Suprapubic skin (tissue), 4 donors: Measurements from ENCODE around the gene JADE2. TPM values are rescaled to one million over a fixed set of nuclear protein-coding genes. Genes with fewer than 3 reads are reported as not detected.

Experiments used
- DNase-seq, 2 donors: peaks; one replicate each; pipeline ENCODE4 v3.0.0-alpha.2; 2019; ENCODE audit warnings: low spot score in 2 of 2
- H3K27ac ChIP-seq: fragments of 200-600 bp; sonication (generic); one replicate; pipeline ENCODE4 v1.5.1; 2019
- H3K27me3 ChIP-seq: fragments of 200-600 bp; sonication (generic); one replicate; pipeline ENCODE4 v1.5.1; 2019
- H3K36me3 ChIP-seq: fragments of 200-600 bp; sonication (generic); one replicate; pipeline ENCODE4 v1.5.1; 2019
- H3K4me1 ChIP-seq: fragments of 200-600 bp; sonication (generic); one replicate; pipeline ENCODE4 v1.5.1; 2019
- H3K4me3 ChIP-seq: fragments of 200-600 bp; sonication (generic); one replicate; pipeline ENCODE4 v1.5.1; 2019; ENCODE audit warnings: mild to moderate bottlenecking
- H3K9me3 ChIP-seq: fragments of 200-600 bp; sonication (generic); one replicate; pipeline ENCODE4 v1.5.1; 2019
- EP300 ChIP-seq: sonication (generic); formaldehyde crosslinking; IDR thresholded peaks from one replicate; pipeline ENCODE4 v1.6.1; 2017; ENCODE audit warnings: antibody characterized with exemption
- POLR2A ChIP-seq, 2 donors: fragments of 450-650 bp; IDR thresholded peaks; one replicate each; pipeline ENCODE4 v1.6.1; 2017; ENCODE audit warnings: antibody characterized with exemption in 2 of 2, mild to moderate bottlenecking in 2 of 2, moderate library complexity in 2 of 2
- POLR2AphosphoS5 ChIP-seq, 3 donors: sonication (generic); formaldehyde crosslinking; IDR thresholded peaks; one replicate each; pipeline ENCODE4 v1.6.1; 2017; ENCODE audit warnings: antibody characterized with exemption in 3 of 3
- WGBS: methylation state at CpG from one replicate; pipeline ENCODE4 v1.1.5; 2018; 5-methylcytosine and 5-hydroxymethylcytosine counted together
- total RNA-seq, 4 donors: library from RNA; depleted of rRNA; stranded (reverse); fragments of >200 nt; gene quantifications; one replicate each; pipeline ENCODE4 v1.1.0, GENCODE V29; 2016
- TF ChIP-seq, protein P1 (sequence below), 2 donors: fragments of 200-600 bp in 1 of 2; fragments of 450-650 bp in 1 of 2; sonication (generic) in 1 of 2; IDR thresholded peaks; one replicate each; pipeline ENCODE4 v1.5.1; 2016 to 2019; ENCODE audit warnings: antibody characterized with exemption in 2 of 2, mild to moderate bottlenecking in 1 of 2, moderate library complexity in 1 of 2

Gene JADE2
- total RNA-seq, 4 donors from 2014 or later, result 31.4 to 62.1 (median 56.6) TPM

- Histone ChIP-seq H3K27ac (no peak overlapping the region), H3K36me3 (peaks cover 56% of the 10 kb centered on the region), H3K9me3 (no peaks in the 10 kb centered on the region), H3K27me3 (no peaks in the 10 kb centered on the region), H3K4me1 (peaks cover 31% of the 10 kb centered on the region), H3K4me3 (no peak overlapping the region)
- TF ChIP-seq POLR2A (IDR thresholded peaks at IDR 0.05), result no peak
- TF ChIP-seq, protein P1, sequence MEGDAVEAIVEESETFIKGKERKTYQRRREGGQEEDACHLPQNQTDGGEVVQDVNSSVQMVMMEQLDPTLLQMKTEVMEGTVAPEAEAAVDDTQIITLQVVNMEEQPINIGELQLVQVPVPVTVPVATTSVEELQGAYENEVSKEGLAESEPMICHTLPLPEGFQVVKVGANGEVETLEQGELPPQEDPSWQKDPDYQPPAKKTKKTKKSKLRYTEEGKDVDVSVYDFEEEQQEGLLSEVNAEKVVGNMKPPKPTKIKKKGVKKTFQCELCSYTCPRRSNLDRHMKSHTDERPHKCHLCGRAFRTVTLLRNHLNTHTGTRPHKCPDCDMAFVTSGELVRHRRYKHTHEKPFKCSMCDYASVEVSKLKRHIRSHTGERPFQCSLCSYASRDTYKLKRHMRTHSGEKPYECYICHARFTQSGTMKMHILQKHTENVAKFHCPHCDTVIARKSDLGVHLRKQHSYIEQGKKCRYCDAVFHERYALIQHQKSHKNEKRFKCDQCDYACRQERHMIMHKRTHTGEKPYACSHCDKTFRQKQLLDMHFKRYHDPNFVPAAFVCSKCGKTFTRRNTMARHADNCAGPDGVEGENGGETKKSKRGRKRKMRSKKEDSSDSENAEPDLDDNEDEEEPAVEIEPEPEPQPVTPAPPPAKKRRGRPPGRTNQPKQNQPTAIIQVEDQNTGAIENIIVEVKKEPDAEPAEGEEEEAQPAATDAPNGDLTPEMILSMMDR (IDR thresholded peaks at IDR 0.05), result no peak
- TF ChIP-seq EP300, result no peak
- TF ChIP-seq POLR2AphosphoS5 (IDR thresholded peaks at IDR 0.05), result no peak
- DNase-seq, result no peak
Measured at GRCh38 chr5:134556994-134557393, 31.5 kb downstream of the JADE2 start.

DNA sequence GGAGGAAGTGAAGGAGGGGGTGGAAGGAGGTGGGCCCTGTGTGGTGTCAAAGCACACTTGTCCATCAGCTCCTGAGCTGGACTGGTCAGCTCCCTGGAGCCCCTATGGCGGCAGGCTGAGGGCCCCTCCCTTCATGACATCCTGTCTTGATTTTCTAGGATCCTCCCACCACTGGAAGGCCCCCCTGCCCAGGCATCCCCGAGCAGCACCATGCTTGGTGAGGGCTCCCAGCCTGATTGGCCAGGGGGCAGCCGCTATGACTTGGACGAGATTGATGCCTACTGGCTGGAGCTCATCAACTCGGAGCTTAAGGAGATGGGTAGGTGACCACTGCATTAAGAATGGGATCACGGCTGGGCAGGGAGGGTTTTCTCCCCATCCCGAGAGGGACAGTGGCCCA lies 34.2 kb downstream of the JADE2 start:
- TF ChIP-seq POLR2A (IDR thresholded peaks at IDR 0.05), result no peak
- no peak for TF ChIP-seq POLR2AphosphoS5 (IDR thresholded peaks at IDR 0.05)
- no peak for TF ChIP-seq EP300
- TF ChIP-seq, protein P1 (IDR thresholded peaks at IDR 0.05), result no peak
- Histone ChIP-seq H3K27ac (no peak overlapping the region), H3K4me1 (peaks cover 15% of the 10 kb centered on the region), H3K4me3 (no peak overlapping the region), H3K36me3 (peaks cover 59% of the 10 kb centered on the region), H3K9me3 (no peaks in the 10 kb centered on the region), H3K27me3 (no peaks in the 10 kb centered on the region)
- DNase-seq, result no peak
- WGBS, result 88% methylated on average over 2 of the region's 7 CpGs

DNA sequence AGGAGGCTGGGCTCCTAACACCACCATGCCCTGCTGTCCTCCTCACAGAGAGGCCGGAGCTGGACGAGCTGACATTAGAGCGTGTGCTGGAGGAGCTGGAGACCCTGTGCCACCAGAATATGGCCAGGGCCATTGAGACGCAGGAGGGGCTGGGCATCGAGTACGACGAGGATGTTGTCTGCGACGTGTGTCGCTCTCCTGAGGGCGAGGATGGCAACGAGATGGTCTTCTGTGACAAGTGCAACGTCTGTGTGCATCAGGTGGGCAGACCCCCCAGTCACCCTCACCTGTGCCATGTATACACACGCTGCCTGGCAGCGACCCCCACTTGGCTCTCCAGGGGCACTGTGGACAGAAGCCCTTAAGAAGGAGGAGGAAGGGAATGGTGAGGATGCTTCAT lies 35.2 kb downstream of the JADE2 start:
- H3K4me3 ChIP-seq, result no peak overlapping the region
- DNase-seq, result no peak
- 89% methylated on average over 14 of the region's 15 CpGs for WGBS
- H3K4me1 ChIP-seq, result peaks cover 5% of the 10 kb centered on the region
- H3K27me3 ChIP-seq, result no peaks in the 10 kb centered on the region
- no peak overlapping the region for H3K27ac ChIP-seq
- H3K9me3 ChIP-seq, result no peaks in the 10 kb centered on the region
- TF ChIP-seq, protein P1 (IDR thresholded peaks at IDR 0.05), result no peak
- TF ChIP-seq POLR2AphosphoS5 (IDR thresholded peaks at IDR 0.05) (no peak), EP300 (no peak), POLR2A (IDR thresholded peaks at IDR 0.05) (no peak)
- H3K36me3 ChIP-seq, result peaks cover 66% of the 10 kb centered on the region

DNA sequence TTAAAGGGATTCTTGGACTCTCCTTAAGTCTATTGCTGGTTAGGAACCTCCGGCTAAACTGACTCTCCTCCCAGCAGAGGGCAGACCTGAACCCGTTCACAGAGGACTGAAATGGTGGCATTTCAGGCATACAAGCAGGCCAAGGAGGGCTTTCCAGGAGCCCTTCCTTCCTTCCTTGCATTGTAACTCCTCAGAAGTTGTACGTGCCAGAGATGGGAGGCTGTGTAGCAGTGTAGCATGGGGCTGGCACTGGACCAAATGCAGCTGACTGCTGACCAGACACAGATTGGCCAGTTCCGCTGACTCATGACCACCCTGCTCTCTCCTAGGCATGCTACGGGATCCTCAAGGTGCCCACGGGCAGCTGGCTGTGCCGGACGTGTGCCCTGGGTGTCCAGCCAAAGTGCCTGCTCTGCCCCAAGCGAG lies 36.4 kb downstream of the JADE2 start:
- Histone ChIP-seq H3K4me3 (no peak overlapping the region), H3K27me3 (no peaks in the 10 kb centered on the region), H3K4me1 (no peaks in the 10 kb centered on the region), H3K9me3 (no peaks in the 10 kb centered on the region), H3K36me3 (peaks cover 74% of the 10 kb centered on the region), H3K27ac (no peak overlapping the region)
- no peak for DNase-seq
- TF ChIP-seq POLR2AphosphoS5 (IDR thresholded peaks at IDR 0.05), result no peak
- no peak for TF ChIP-seq POLR2A (IDR thresholded peaks at IDR 0.05)
- TF ChIP-seq, protein P1 (IDR thresholded peaks at IDR 0.05), result peak in 1 of 2 donors; percentile 18
- WGBS, result 67% methylated on average over 8 of the region's 9 CpGs

DNA sequence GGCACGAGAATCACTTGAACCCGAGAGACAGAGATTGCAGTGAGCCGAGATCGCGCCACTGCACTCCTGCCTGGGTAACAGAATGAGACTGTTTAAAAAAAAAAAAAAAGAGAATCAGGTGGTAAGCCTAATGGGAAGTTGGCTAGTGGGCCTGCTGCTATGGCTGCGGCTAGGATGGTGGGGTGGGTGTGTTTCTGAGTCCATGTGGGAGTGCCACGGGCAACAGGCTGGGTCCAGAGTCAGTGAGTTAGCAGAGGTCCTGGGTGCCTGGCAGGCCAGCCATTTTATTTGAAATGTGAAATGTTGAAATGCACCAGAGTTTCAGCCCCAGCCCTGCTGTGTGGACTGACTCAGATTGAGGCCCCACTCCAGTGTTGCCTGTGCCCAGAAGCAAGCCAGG lies 37.8 kb downstream of the JADE2 start:
- no peaks in the 10 kb centered on the region for H3K9me3 ChIP-seq
- H3K4me3 ChIP-seq, result no peak overlapping the region
- WGBS, result 96% methylated on average over 7 of the region's 7 CpGs
- peaks cover 9% of the 10 kb centered on the region for H3K4me1 ChIP-seq
- no peak for DNase-seq
- peaks cover 83% of the 10 kb centered on the region for H3K36me3 ChIP-seq
- no peak overlapping the region for H3K27ac ChIP-seq
- TF ChIP-seq POLR2A (IDR thresholded peaks at IDR 0.05) (no peak), EP300 (no peak), POLR2AphosphoS5 (IDR thresholded peaks at IDR 0.05) (no peak)
- TF ChIP-seq, protein P1 (IDR thresholded peaks at IDR 0.05), result no peak
- H3K27me3 ChIP-seq, result no peaks in the 10 kb centered on the region
